K562 (cell line): Measurements from ENCODE around the gene AGO3. TPM values are rescaled to one million over a fixed set of nuclear protein-coding genes. Genes with fewer than 3 reads are reported as not detected.

Experiments used
- ATAC-seq: fragments of 200-7000 bp; cut with Tn5 transposase; 3 replicates; pipeline ENCODE4 v1.9.1; 2020; ENCODE audit warnings: moderate library complexity
- BruUV-seq: library from RNA; stranded (reverse); fragments of 400-500 nt; replicated peaks from 2 replicates; lab custom pipeline; 2021; lab: Mats Ljungman, UMichigan
- CTCF ChIA-PET: fragments of 300-600 bp; formaldehyde crosslinking; extraction: SDS; loops from one replicate; lab custom pipeline; 2021; ENCODE audit warnings: low intra/inter-chr PET ratio; lab: Yijun Ruan, JAX
- POLR2A ChIA-PET: fragments of 300-600, 350-650 bp; sonication (Branson Sonifier 250); formaldehyde crosslinking; extraction: SDS; loops from one replicate; lab custom pipeline; 2021; ENCODE audit warnings: antibody characterized with exemption, inconsistent platforms; lab: Yijun Ruan, JAX
- DNase-seq, 4 experiments: peaks; one replicate each; pipeline versions ENCODE4 v3.0.0 to v3.0.0-alpha.2; 2011 to 2018; ENCODE audit warnings: low spot score in 3 of 4, mixed read lengths in 3 of 4; ENCODE audit errors: extremely low read depth in 1 of 4
- FAIRE-seq: peaks from 2 replicates; lab custom pipeline; 2011; peaks lifted over from hg19 to GRCh38; lab: Jason Lieb, UNC
- H2AFZ ChIP-seq: 2 replicates; pipeline ENCODE4 v1.6.0; 2011; ENCODE audit warnings: low read depth, low read length, control low read depth, inconsistent platforms
- H3K27ac ChIP-seq: fragments of 200-600 bp; 3 replicates; pipeline ENCODE4 v1.8.0; 2011; ENCODE audit warnings: low read depth, mild to moderate bottlenecking, control low read depth, inconsistent platforms, low read length, moderate library complexity, mixed read lengths; ENCODE audit errors: extremely low read depth
- H3K27me3 ChIP-seq, 2 experiments: fragments of 300-600 bp in 1 of 2; 2 replicates in 1 of 2; 3 replicates in 1 of 2; pipeline versions ENCODE4 v1.6.0 to v1.8.0; 2011; ENCODE audit warnings: inconsistent platforms in 2 of 2, low read length in 2 of 2, mild to moderate bottlenecking in 1 of 2, mixed read lengths in 1 of 2, moderate library complexity in 1 of 2; ENCODE audit not compliant: control insufficient read depth in 2 of 2, insufficient read depth in 2 of 2
- H3K36me3 ChIP-seq: fragments of 300-600 bp; 3 replicates; pipeline ENCODE4 v1.8.0; 2011; ENCODE audit warnings: mild to moderate bottlenecking, low read length, inconsistent platforms; ENCODE audit not compliant: control insufficient read depth, insufficient read depth
- H3K4me1 ChIP-seq, 2 experiments: fragments of 200-600 bp in 1 of 2; replicated peaks in 1 of 2; 2 replicates in 1 of 2; 3 replicates in 1 of 2; pipeline versions ENCODE4 v1.5.1 to v1.8.0; 2011; ENCODE audit warnings: inconsistent platforms in 2 of 2, low read length in 2 of 2, mild to moderate bottlenecking in 1 of 2, mixed read lengths in 1 of 2, moderate library complexity in 1 of 2; ENCODE audit not compliant: control insufficient read depth in 2 of 2, insufficient read depth in 2 of 2
- H3K4me2 ChIP-seq: 2 replicates; pipeline ENCODE4 v1.6.1; 2011; ENCODE audit warnings: low read length, control low read depth, inconsistent platforms, mixed read lengths; ENCODE audit not compliant: insufficient read depth
- H3K4me3 ChIP-seq: fragments of 200-600 bp; sonication (generic), shearing (Covaris generic); 2 replicates; pipeline ENCODE4 v1.5.1; 2016; ENCODE audit warnings: control low read depth, inconsistent platforms
- H3K79me2 ChIP-seq: fragments of 200-600 bp; 3 replicates; pipeline ENCODE4 v1.8.0; 2011; ENCODE audit warnings: low read length, inconsistent platforms; ENCODE audit not compliant: control insufficient read depth, insufficient read depth
- H3K9ac ChIP-seq, 2 experiments: 2 replicates each; pipeline versions ENCODE4 v1.6.0 to v1.6.1; 2011; ENCODE audit warnings: low read depth in 2 of 2, low read length in 2 of 2, control low read depth in 1 of 2, inconsistent platforms in 1 of 2, mild to moderate bottlenecking in 1 of 2, mixed read lengths in 1 of 2; ENCODE audit not compliant: insufficient read depth in 1 of 2
- H3K9me1 ChIP-seq: one replicate; pipeline ENCODE4 v1.6.0; 2011; ENCODE audit warnings: inconsistent platforms, mild to moderate bottlenecking, low read length, moderate library complexity; ENCODE audit not compliant: control insufficient read depth, insufficient read depth
- H3K9me3 ChIP-seq: replicated peaks from 2 replicates; pipeline ENCODE4 v1.5.1; 2011; ENCODE audit warnings: low read depth, low read length, inconsistent platforms; ENCODE audit not compliant: control insufficient read depth, insufficient read depth
- H4K20me1 ChIP-seq: replicated peaks from 2 replicates; pipeline ENCODE4 v1.6.1; 2011; ENCODE audit warnings: low read length, inconsistent platforms, mixed read lengths; ENCODE audit not compliant: control insufficient read depth, insufficient read depth
- FOXM1 ChIP-seq, 2 experiments: fragments of 450-650 bp in 1 of 2; sonication (generic) in 1 of 2; formaldehyde crosslinking in 1 of 2; IDR thresholded peaks; 2 replicates each; pipeline versions ENCODE4 v1.6.1 to v1.9.0; 2017 to 2022; ENCODE audit warnings: low read depth in 2 of 2, mild to moderate bottlenecking in 2 of 2, missing genetic modification reagents in 1 of 2, moderate library complexity in 1 of 2
- JUNB ChIP-seq: fragments of 450-650 bp; formaldehyde crosslinking; conservative IDR thresholded peaks from 2 replicates; pipeline ENCODE4 v1.4.0; 2020; ENCODE audit warnings: mild to moderate bottlenecking
- MYBL2 ChIP-seq, 2 experiments: fragments of 450-650 bp in 1 of 2; sonication (generic) in 1 of 2; formaldehyde crosslinking in 1 of 2; IDR thresholded peaks; 2 replicates each; pipeline versions ENCODE4 v1.6.1 to v1.8.1; 2017 to 2022; ENCODE audit warnings: borderline replicate concordance in 1 of 2, inconsistent platforms in 1 of 2, low read depth in 1 of 2, mild to moderate bottlenecking in 1 of 2, missing genetic modification reagents in 1 of 2, moderate library complexity in 1 of 2
- POLR2H ChIP-seq: IDR thresholded peaks from 2 replicates; pipeline ENCODE4 v1.6.1; 2016; ENCODE audit warnings: missing genetic modification characterization, low read depth, mild to moderate bottlenecking, control low read depth, missing compliant biosample characterization, moderate library complexity
- TAF9B ChIP-seq: fragments of 450-650 bp; IDR thresholded peaks from 2 replicates; pipeline ENCODE4 v1.6.1; 2018; ENCODE audit warnings: mild to moderate bottlenecking; ENCODE audit not compliant: partially characterized antibody
- WGBS: fragments of 100-300 bp; shearing (Covaris generic); methylation state at CpG from one replicate; pipeline ENCODE4 v1.1.6; 2016; ENCODE audit warnings: low coverage, mixed read lengths; ENCODE audit not compliant: insufficient coverage; ENCODE audit errors: missing lambda C conversion rate; 5-methylcytosine and 5-hydroxymethylcytosine counted together
- in situ Hi-C: fragments of 300-500 bp; cut with MboI; formaldehyde crosslinking; loops from 4 replicates; pipeline ENCODE4 v1.15.0; 2018; ENCODE audit warnings: inconsistent platforms, mixed read lengths
- intact Hi-C: fragments of 100-400 bp; cut with micrococcal nuclease; formaldehyde crosslinking; loops from 2 replicates; pipeline ENCODE4 v1.14.2; 2022
- polyA plus RNA-seq, 8 experiments: library from polyadenylated mRNA; depleted of rRNA in 4 of 8; stranded (reverse) in 5 of 8; unstranded in 3 of 8; fragments of >200 nt; fragmentation: Nextera tagmentation in 2 of 8; fragmentation: Illumina TruSeq in 1 of 8; extraction: Ambion mirVana in 2 of 8; extraction: Trizol in 1 of 8; gene quantifications; 2 replicates each; pipeline versions ENCODE4 v1.2.1 to v1.2.3, GENCODE V29; 2011 to 2014; ENCODE audit warnings: inconsistent platforms in 1 of 8, missing spikeins in 1 of 8
- total RNA-seq, 7 experiments: library from RNA; depleted of rRNA in 6 of 7; stranded (reverse); fragments of >200 nt in 6 of 7; fragmentation: Illumina TruSeq in 2 of 7; extraction: Trizol in 2 of 7; gene quantifications; 2 replicates each; pipeline versions ENCODE4 v1.2.1 to v1.2.3, GENCODE V29; 2011 to 2021; ENCODE audit warnings: low replicate concordance in 1 of 7
- TF ChIP-seq, protein P1 (sequence below): fragments of 450-650 bp; IDR thresholded peaks from 2 replicates; pipeline ENCODE4 v1.6.1; 2018; ENCODE audit warnings: mild to moderate bottlenecking, low read depth; ENCODE audit not compliant: partially characterized antibody
- TF ChIP-seq, protein P2 (sequence below): fragments of 450-650 bp; IDR thresholded peaks from 2 replicates; pipeline ENCODE4 v1.6.1; 2016; ENCODE audit warnings: mild to moderate bottlenecking

The AGO3 gene
- total and polyA plus RNA-seq, 9 of the 15 experiments (the other 6 are each of a cell fraction or from before 2014, with no cell fraction given), result 4.5 to 41.5 (median 22.7) TPM

DNA sequence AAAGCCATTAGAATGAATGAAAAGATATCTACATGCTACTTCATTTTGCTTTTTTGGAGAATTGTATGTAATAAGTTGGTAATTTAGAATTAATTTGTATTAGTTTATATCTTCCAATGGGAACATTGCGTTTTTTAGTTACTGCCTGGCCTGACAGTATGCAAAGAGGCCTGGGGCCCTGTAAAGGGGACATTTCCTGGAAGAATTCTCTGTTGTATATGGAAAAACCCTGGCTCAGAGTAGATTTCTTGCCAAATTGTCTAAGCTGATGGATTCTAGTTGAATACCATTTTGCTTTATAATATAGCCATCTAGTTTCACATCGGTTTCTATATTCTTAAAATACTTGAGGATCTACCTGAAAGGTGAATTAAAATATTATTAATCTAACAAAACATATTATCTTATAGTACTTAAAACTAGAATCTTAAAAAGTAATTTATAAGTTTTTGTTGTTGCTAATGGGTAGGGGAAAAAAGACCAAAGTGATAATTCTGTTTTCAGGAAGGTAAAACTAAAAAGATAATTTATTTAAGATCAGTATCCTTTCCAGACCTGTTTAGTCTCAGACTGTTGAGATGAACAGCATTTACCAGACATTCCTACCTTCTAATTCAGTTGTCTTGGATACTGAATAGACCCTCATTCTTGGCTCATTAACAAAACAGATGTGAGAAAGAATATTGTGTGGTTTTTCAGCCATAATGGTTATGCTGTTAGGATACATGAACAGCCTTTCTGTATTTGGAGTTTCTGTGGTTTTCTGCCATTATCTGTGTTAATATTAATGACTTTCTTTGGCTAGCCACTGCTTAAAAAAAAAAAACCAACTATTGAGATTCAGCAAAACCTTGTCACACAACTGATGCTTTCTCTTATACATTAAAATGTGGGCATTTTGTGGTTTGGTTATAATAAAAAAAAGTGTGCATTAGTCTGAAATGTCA is 4.8 kb downstream of the AGO3 start:
- Histone ChIP-seq H3K4me3 (no peak overlapping the region), H3K4me2 (no peak overlapping the region), H3K9ac (peak overlapping the region in 1 of 2 experiments; percentile 49; a peak in 3 of 4 replicates), H3K4me1 (peaks cover 16 to 23% of the 10 kb centered on the region in 2 experiments), H3K27ac (peak overlapping the region; percentile 30; the same call in 2 of the 3 replicates), H3K27me3 (no peaks in the 10 kb centered on the region), H3K9me3 (no peaks in the 10 kb centered on the region), H2AFZ (no peak overlapping the region), H3K9me1 (no peaks in the 10 kb centered on the region), H4K20me1 (no peaks in the 10 kb centered on the region), H3K36me3 (peaks cover 3% of the 10 kb centered on the region; the same call in 2 of the 3 replicates), H3K79me2 (peaks cover 94% of the 10 kb centered on the region)
- DNase-seq, result peak in 2 of 4 experiments; percentile 35 to 43
- intact Hi-C loops, result no loop called here
- peak; percentile 6 for FAIRE-seq
- no TSS peak for BruUV-seq
- POLR2A ChIA-PET, result interaction anchor here (0.6 kb wide), 1 partner anchor 18 kb away, joined by 3 read pairs; no protein-coding TSS in a partner anchor
- in situ Hi-C loops, result no loop called here
- TF ChIP-seq FOXM1 (IDR thresholded peaks at IDR 0.05; ENCODE audit: low read depth) (peak; percentile 47; the same call in 1 of the 2 replicates), FOXM1 (CRISPR knock-in tag; IDR thresholded peaks at IDR 0.05; ENCODE audit: low read depth) (no peak), MYBL2 (IDR thresholded peaks at IDR 0.05; ENCODE audit: low read depth) (peak; percentile 36; the same call in 1 of the 2 replicates), MYBL2 (CRISPR knock-in tag; IDR thresholded peaks at IDR 0.05; ENCODE audit: borderline replicate concordance) (no peak), TAF9B (peak; percentile 15), JUNB (no peak), POLR2H (tag) (0 out of 2 replicates have a peak, but pooled peaks have one; percentile 45)
- TF ChIP-seq, protein P1, sequence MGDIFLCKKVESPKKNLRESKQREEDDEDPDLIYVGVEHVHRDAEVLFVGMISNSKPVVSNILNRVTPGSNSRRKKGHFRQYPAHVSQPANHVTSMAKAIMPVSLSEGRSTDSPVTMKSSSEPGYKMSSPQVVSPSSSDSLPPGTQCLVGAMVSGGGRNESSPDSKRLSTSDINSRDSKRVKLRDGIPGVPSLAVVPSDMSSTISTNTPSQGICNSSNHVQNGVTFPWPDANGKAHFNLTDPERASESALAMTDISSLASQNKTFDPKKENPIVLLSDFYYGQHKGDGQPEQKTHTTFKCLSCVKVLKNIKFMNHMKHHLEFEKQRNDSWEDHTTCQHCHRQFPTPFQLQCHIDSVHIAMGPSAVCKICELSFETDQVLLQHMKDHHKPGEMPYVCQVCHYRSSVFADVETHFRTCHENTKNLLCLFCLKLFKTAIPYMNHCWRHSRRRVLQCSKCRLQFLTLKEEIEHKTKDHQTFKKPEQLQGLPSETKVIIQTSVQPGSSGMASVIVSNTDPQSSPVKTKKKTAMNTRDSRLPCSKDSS, result no peak
- TF ChIP-seq, protein P2, sequence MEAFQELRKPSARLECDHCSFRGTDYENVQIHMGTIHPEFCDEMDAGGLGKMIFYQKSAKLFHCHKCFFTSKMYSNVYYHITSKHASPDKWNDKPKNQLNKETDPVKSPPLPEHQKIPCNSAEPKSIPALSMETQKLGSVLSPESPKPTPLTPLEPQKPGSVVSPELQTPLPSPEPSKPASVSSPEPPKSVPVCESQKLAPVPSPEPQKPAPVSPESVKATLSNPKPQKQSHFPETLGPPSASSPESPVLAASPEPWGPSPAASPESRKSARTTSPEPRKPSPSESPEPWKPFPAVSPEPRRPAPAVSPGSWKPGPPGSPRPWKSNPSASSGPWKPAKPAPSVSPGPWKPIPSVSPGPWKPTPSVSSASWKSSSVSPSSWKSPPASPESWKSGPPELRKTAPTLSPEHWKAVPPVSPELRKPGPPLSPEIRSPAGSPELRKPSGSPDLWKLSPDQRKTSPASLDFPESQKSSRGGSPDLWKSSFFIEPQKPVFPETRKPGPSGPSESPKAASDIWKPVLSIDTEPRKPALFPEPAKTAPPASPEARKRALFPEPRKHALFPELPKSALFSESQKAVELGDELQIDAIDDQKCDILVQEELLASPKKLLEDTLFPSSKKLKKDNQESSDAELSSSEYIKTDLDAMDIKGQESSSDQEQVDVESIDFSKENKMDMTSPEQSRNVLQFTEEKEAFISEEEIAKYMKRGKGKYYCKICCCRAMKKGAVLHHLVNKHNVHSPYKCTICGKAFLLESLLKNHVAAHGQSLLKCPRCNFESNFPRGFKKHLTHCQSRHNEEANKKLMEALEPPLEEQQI, result 0 out of 2 replicates have a peak, but pooled peaks have one; percentile 23
- 21% methylated on average over 2 of the region's 2 CpGs for WGBS
- ATAC-seq, result no peak
- CTCF ChIA-PET, result no interaction called here
